ENCODE results near the gene RHBDL3. TPM values are rescaled to one million over a fixed set of nuclear protein-coding genes. Genes with fewer than 3 reads are reported as not detected.

Gene RHBDL3
- total and polyA plus RNA-seq, 10 of the 15 experiments (the other 5 are each of a cell fraction or from before 2014, with no cell fraction given) = 0.04 to 0.24 (median 0.04) TPM; not detected in 5

DNA sequence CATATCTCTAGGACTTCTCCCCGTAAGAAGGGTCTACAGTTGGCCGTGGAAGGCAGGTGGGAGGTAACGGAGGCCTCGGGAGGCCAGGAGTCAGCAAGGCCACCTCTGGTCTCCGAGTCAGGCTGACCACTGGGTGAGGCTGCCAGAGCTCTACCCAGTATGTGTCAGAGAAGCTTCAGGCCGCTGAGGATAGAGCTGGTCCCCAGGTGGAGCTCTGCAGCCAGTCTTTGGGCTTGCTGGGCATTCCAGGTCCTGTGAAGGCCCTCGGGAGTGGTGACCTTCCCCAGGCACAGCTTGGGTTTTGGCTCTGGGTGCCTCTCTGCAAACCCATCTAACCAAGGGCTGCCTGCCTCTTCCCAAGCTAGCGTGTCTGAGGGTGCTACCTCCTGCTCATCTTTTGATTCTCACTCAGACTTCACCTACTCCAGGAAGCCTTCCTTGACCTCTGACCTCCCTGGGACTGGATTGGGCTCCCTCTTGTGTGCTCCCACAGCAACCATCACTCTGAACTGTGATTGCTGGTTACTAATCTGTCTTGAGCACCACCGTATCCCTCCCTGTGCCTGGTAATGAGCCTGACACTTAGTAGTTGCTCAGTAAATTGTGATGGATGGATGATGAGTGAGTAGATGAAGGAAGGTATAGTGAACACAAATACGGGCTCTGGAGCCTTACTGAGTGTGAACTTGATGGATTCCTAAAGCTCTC, 22.3 kb downstream of the RHBDL3 start:
- Histone ChIP-seq H3K27me3 (replicated peaks in 1 of 2; ENCODE audit: control insufficient read depth in 2 of 2, insufficient read depth in 2 of 2, low read length in 1 of 2) (0 out of 4 replicates have a peak, but pooled peaks cover 2% of the 10 kb centered on the region in 2 experiments), H3K4me3 (no peak overlapping the region), H4K20me1 (ENCODE audit: control insufficient read depth, insufficient read depth) (no peaks in the 10 kb centered on the region), H3K4me1 (ENCODE audit: control insufficient read depth, insufficient read depth, low read length) (peaks cover 4% of the 10 kb centered on the region), H2AFZ (ENCODE audit: control insufficient read depth, low read depth, low read length) (no peak overlapping the region), H3K79me2 (ENCODE audit: control insufficient read depth, insufficient read depth, low read length) (no peaks in the 10 kb centered on the region), H3K27ac (ENCODE audit: control insufficient read depth, insufficient read depth) (no peak overlapping the region), H3K9ac (ENCODE audit: control insufficient read depth, insufficient read depth, low read length) (no peak overlapping the region), H3K4me2 (ENCODE audit: control insufficient read depth, insufficient read depth) (no peak overlapping the region), H3K9me3 (replicated peaks; ENCODE audit: control insufficient read depth, insufficient read depth, low read length) (no peaks in the 10 kb centered on the region), H3K36me3 (ENCODE audit: control insufficient read depth in 2 of 2, insufficient read depth in 2 of 2, low read length in 1 of 2) (no peaks in the 10 kb centered on the region)
- FAIRE-seq = no peak
- BruUV-seq (replicated peaks) = no TSS peak
- intact Hi-C loops (cut with micrococcal nuclease; ENCODE audit: unreplicated experiment) (no loop called here), in situ Hi-C loops (cut with MboI) (no loop called here)
- 28% methylated on average over 10 of the region's 10 CpGs for WGBS (ENCODE audit: insufficient coverage, insufficient replicate concordance, low lambda C conversion rate, missing lambda C conversion rate)
- SMC1A ChIA-PET (ENCODE audit: uncharacterized antibody, unreplicated experiment) = interaction anchor here (1.4 kb wide), 1 partner anchor 31 kb away, joined by 6 read pairs; no protein-coding TSS in a partner anchor
- ATAC-seq = no peak
- TF ChIP-seq, protein P1, sequence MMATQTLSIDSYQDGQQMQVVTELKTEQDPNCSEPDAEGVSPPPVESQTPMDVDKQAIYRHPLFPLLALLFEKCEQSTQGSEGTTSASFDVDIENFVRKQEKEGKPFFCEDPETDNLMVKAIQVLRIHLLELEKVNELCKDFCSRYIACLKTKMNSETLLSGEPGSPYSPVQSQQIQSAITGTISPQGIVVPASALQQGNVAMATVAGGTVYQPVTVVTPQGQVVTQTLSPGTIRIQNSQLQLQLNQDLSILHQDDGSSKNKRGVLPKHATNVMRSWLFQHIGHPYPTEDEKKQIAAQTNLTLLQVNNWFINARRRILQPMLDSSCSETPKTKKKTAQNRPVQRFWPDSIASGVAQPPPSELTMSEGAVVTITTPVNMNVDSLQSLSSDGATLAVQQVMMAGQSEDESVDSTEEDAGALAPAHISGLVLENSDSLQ (IDR thresholded peaks at IDR 0.05) = no peak
- TF ChIP-seq, protein P2, sequence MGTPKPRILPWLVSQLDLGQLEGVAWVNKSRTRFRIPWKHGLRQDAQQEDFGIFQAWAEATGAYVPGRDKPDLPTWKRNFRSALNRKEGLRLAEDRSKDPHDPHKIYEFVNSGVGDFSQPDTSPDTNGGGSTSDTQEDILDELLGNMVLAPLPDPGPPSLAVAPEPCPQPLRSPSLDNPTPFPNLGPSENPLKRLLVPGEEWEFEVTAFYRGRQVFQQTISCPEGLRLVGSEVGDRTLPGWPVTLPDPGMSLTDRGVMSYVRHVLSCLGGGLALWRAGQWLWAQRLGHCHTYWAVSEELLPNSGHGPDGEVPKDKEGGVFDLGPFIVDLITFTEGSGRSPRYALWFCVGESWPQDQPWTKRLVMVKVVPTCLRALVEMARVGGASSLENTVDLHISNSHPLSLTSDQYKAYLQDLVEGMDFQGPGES (IDR thresholded peaks at IDR 0.05) = no peak
- TF ChIP-seq HDAC6 (IDR thresholded peaks at IDR 0.05; ENCODE audit: unreplicated experiment) (no peak), TCF12 (IDR thresholded peaks at IDR 0.05; ENCODE audit: low read depth, low read length) (no peak), NBN (IDR thresholded peaks at IDR 0.05) (no peak), SUZ12 (IDR thresholded peaks at IDR 0.05; ENCODE audit: unreplicated experiment) (no peak)
- TF ChIP-seq, protein P3, sequence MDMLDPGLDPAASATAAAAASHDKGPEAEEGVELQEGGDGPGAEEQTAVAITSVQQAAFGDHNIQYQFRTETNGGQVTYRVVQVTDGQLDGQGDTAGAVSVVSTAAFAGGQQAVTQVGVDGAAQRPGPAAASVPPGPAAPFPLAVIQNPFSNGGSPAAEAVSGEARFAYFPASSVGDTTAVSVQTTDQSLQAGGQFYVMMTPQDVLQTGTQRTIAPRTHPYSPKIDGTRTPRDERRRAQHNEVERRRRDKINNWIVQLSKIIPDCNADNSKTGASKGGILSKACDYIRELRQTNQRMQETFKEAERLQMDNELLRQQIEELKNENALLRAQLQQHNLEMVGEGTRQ (IDR thresholded peaks at IDR 0.05; ENCODE audit: borderline replicate concordance, low read depth, low read length) = no peak
- RAD21 ChIA-PET (ENCODE audit: unreplicated experiment) = interaction anchor here (0.6 to 1.4 kb wide), 2 partner anchors 32 to 52 kb away, joined by 3 to 4 read pairs; no protein-coding TSS in a partner anchor
- DNase-seq (ENCODE audit: low read depth, low spot score) = no peak
- CTCF ChIA-PET = interaction anchor here (1.5 kb wide), 1 partner anchor 28 kb away, joined by 4 read pairs; no protein-coding TSS in a partner anchor
- POLR2A ChIA-PET = no interaction called here
